Placental epithelial cell (primary cell): Measurements from ENCODE around the gene GPR26. TPM values are rescaled to one million over a fixed set of nuclear protein-coding genes. Genes with fewer than 3 reads are reported as not detected.

ENCODE experiments used
- total RNA-seq: library from RNA; depleted of rRNA; stranded (reverse); fragments of >200 nt; gene quantifications from 2 replicates; pipeline ENCODE4 v1.2.3, GENCODE V29; 2012

Gene GPR26, protein sequence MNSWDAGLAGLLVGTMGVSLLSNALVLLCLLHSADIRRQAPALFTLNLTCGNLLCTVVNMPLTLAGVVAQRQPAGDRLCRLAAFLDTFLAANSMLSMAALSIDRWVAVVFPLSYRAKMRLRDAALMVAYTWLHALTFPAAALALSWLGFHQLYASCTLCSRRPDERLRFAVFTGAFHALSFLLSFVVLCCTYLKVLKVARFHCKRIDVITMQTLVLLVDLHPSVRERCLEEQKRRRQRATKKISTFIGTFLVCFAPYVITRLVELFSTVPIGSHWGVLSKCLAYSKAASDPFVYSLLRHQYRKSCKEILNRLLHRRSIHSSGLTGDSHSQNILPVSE
- not detected in 2 replicates for total RNA-seq

DNA sequence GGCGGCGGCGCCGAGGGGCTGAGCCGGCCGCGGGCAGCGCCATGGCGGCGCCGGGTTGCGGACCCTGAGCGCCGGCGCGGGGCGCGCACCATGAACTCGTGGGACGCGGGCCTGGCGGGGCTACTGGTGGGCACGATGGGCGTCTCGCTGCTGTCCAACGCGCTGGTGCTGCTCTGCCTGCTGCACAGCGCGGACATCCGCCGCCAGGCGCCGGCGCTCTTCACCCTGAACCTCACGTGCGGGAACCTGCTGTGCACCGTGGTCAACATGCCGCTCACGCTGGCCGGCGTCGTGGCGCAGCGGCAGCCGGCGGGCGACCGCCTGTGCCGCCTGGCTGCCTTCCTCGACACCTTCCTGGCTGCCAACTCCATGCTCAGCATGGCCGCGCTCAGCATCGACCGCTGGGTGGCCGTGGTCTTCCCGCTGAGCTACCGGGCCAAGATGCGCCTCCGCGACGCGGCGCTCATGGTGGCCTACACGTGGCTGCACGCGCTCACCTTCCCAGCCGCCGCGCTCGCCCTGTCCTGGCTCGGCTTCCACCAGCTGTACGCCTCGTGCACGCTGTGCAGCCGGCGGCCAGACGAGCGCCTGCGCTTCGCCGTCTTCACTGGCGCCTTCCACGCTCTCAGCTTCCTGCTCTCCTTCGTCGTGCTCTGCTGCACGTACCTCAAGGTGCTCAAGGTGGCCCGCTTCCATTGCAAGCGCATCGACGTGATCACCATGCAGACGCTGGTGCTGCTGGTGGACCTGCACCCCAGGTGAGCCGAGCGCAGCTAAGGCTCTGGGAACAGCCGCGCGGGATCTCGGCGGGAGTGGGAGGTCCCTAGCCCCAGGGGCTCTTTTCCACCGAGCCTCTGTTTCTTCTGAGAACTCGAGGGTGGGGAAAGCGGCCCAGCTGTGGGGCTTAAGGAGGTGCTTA lies at the start of gene GPR26:
TSS of gene GPR26 (plus strand) at position 38 of the 919 bp plus-strand sequence. CDS start at position 91, 53 bp downstream.

Other genes starting within 250 kb of the GPR26 start
- gene CPXM2, start 225.5 kb downstream of the GPR26 start, total RNA-seq: 3.3 and 12.2 TPM in 2 replicates